Tibial nerve (tissue), 4 donors: ENCODE measurements around the gene ZCCHC7. TPM values are rescaled to one million over a fixed set of nuclear protein-coding genes. Genes with fewer than 3 reads are reported as not detected.

Source experiments
- DNase-seq, 2 donors: peaks; one replicate each; pipeline ENCODE4 v3.0.0-alpha.2; 2019; ENCODE audit warnings: low spot score in 2 of 2
- H3K27ac ChIP-seq, 4 donors: fragments of 200-600 bp; sonication (generic) in 3 of 4; one replicate each; pipeline ENCODE4 v1.5.1; 2017 to 2019; ENCODE audit warnings: mild to moderate bottlenecking in 1 of 4
- H3K27me3 ChIP-seq, 2 donors: fragments of 200-600 bp; sonication (generic) in 1 of 2; one replicate each; pipeline versions ENCODE4 v1.5.1 to v1.6.0; 2017 to 2019
- H3K36me3 ChIP-seq, 3 donors: fragments of 200-600 bp; sonication (generic); one replicate each; pipeline ENCODE4 v1.5.1; 2018 to 2019
- H3K4me1 ChIP-seq, 4 donors: fragments of 200-600 bp; sonication (generic) in 3 of 4; one replicate each; pipeline ENCODE4 v1.5.1; 2017 to 2019
- H3K4me3 ChIP-seq, 4 donors: fragments of 200-600 bp; sonication (generic) in 3 of 4; one replicate each; pipeline ENCODE4 v1.5.1; 2017 to 2019; ENCODE audit warnings: mild to moderate bottlenecking in 1 of 4, moderate library complexity in 1 of 4
- H3K9me3 ChIP-seq, 4 donors: fragments of 200-600 bp; sonication (generic) in 3 of 4; one replicate each; pipeline ENCODE4 v1.5.1; 2017 to 2019
- EP300 ChIP-seq, 2 donors: sonication (generic); formaldehyde crosslinking; IDR thresholded peaks; one replicate each; pipeline ENCODE4 v1.6.1; 2017; ENCODE audit warnings: antibody characterized with exemption in 2 of 2, mild to moderate bottlenecking in 1 of 2
- POLR2A ChIP-seq, 2 donors: fragments of 450-650 bp; IDR thresholded peaks; one replicate each; pipeline ENCODE4 v1.6.1; 2017; ENCODE audit warnings: antibody characterized with exemption in 2 of 2, mild to moderate bottlenecking in 2 of 2, moderate library complexity in 2 of 2
- WGBS, 2 donors: methylation state at CpG; one replicate each; pipeline ENCODE4 v1.1.5; 2018; 5-methylcytosine and 5-hydroxymethylcytosine counted together
- total RNA-seq, 4 donors: library from RNA; depleted of rRNA; stranded (reverse); fragments of >200 nt; gene quantifications; one replicate each; pipeline ENCODE4 v1.1.0, GENCODE V29; 2016
- TF ChIP-seq, protein P1 (sequence below), 5 experiments: fragments of 200-600 bp in 3 of 5; fragments of 450-650 bp in 2 of 5; sonication (generic) in 3 of 5; IDR thresholded peaks; one replicate each; pipeline ENCODE4 v1.5.1; 2016 to 2019; ENCODE audit warnings: antibody characterized with exemption in 5 of 5, mild to moderate bottlenecking in 3 of 5, moderate library complexity in 2 of 5

ZCCHC7 gene
- total RNA-seq, 4 donors from 2014 or later = 11.8 to 24.7 (median 18.3) TPM

DNA sequence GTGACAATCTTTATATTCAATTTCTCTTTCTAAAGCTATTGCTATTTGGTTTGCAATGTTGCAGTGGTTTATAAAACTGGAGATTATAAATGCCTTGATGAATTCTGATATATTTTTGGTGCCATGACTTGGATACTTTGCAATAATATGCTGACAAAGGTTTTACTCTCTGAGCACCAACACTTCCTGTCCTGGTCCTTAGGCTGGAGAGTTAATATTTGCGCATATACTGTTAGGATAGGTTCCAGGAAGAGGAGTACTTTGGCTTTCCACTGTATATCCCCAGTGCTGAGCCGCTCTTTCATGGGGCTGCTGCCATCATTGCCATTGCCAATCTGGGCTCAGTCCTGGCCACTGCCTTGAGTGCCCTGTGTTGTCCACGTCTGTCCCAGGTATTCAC, 139.6 kb downstream of the ZCCHC7 start:
- Histone ChIP-seq H3K27ac (no peak overlapping the region), H3K9me3 (no peaks in the 10 kb centered on the region), H3K27me3 (no peaks in the 10 kb centered on the region), H3K4me3 (no peak overlapping the region), H3K4me1 (no peaks in the 10 kb centered on the region), H3K36me3 (no peaks in the 10 kb centered on the region)
- no peak for DNase-seq
- WGBS, 2 donors = 96 to 100% methylated on average over 3 of the region's 3 CpGs
- no peak for TF ChIP-seq POLR2A (IDR thresholded peaks at IDR 0.05)
- no peak for TF ChIP-seq EP300 (IDR thresholded peaks at IDR 0.05)
- TF ChIP-seq, protein P1, sequence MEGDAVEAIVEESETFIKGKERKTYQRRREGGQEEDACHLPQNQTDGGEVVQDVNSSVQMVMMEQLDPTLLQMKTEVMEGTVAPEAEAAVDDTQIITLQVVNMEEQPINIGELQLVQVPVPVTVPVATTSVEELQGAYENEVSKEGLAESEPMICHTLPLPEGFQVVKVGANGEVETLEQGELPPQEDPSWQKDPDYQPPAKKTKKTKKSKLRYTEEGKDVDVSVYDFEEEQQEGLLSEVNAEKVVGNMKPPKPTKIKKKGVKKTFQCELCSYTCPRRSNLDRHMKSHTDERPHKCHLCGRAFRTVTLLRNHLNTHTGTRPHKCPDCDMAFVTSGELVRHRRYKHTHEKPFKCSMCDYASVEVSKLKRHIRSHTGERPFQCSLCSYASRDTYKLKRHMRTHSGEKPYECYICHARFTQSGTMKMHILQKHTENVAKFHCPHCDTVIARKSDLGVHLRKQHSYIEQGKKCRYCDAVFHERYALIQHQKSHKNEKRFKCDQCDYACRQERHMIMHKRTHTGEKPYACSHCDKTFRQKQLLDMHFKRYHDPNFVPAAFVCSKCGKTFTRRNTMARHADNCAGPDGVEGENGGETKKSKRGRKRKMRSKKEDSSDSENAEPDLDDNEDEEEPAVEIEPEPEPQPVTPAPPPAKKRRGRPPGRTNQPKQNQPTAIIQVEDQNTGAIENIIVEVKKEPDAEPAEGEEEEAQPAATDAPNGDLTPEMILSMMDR (IDR thresholded peaks at IDR 0.05) = no peak

DNA sequence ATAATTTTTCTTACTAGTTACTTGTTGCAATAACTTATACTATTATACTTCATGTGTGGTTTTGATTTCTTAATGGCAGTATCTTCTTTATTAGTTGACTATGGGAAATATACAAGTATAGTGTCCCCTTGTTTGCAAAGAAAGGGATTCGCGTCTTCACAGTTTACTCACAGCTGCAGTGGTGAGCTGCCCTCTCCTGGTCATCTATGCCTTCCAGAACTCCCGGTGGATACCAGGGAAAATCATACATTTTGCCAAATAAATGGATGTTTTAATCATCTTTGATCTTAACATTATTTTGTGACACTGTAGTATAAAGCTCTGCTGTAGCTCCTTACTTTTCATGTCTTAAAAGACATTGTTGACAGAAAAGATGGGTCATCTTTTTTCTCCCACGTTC, 142.0 kb downstream of the ZCCHC7 start:
- H3K36me3 ChIP-seq = no peaks in the 10 kb centered on the region
- no peaks in the 10 kb centered on the region for H3K27me3 ChIP-seq
- 54 to 68% methylated on average over 4 of the region's 4 CpGs for WGBS, 2 donors
- no peak overlapping the region for H3K4me3 ChIP-seq
- H3K4me1 ChIP-seq = no peaks in the 10 kb centered on the region
- no peak for TF ChIP-seq EP300 (IDR thresholded peaks at IDR 0.05)
- TF ChIP-seq, protein P1 (IDR thresholded peaks at IDR 0.05) = peak in 3 of 5 experiments; percentile 11 to 16 (median 12)
- no peak for TF ChIP-seq POLR2A (IDR thresholded peaks at IDR 0.05)
- H3K27ac ChIP-seq = no peak overlapping the region
- no peaks in the 10 kb centered on the region for H3K9me3 ChIP-seq
- no peak for DNase-seq

DNA sequence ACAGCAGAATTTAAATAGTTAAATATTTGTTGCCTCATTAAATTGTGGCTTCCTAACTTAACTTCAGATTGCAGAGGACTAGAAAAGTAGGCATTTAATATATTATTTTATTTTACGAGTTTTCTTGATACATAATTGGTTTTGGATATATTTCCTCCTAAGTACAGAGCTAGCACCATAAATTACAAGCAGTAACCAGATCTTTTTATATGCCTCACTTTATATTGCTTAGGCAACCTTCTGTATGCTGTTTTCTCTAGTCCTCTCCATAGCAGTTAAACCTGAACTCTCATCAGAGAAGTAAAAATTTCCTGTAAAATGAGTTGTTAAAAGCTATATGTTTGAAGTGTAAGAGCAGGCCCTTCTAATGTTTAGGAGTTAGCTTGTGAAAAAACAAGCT, 144.2 kb downstream of the ZCCHC7 start:
- no peak for TF ChIP-seq EP300 (IDR thresholded peaks at IDR 0.05)
- TF ChIP-seq, protein P1 (IDR thresholded peaks at IDR 0.05) = no peak
- no peak for TF ChIP-seq POLR2A (IDR thresholded peaks at IDR 0.05)
- no peak for DNase-seq
- H3K4me1 ChIP-seq = no peaks in the 10 kb centered on the region
- H3K9me3 ChIP-seq = no peaks in the 10 kb centered on the region
- H3K36me3 ChIP-seq = no peaks in the 10 kb centered on the region
- H3K27me3 ChIP-seq = no peaks in the 10 kb centered on the region
- H3K4me3 ChIP-seq = no peak overlapping the region
- H3K27ac ChIP-seq = no peak overlapping the region
- WGBS, 2 donors = 80 to 88% methylated on average over 1 of the region's 1 CpG

DNA sequence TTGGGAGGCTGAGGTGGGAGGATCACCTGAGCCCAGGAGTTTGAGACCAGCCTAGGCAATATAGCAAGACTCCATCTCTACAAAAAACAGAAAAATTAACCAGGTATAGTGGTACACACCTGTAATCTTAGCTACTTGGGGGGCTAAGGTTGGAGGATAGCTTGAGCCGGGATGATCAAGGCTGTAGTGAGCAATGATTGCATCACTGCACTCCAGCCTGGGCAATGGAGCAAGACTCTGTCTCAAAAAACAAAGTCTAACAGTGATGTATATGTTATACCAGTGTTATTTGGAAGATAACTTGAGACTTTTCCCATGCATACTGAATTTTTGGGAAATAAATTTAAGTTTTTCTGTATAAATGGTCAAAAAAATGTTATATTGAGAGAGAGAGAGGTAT, 146.3 kb downstream of the ZCCHC7 start:
- WGBS, 2 donors = 100% methylated on average over 1 of the region's 1 CpG
- TF ChIP-seq, protein P1 (IDR thresholded peaks at IDR 0.05) = no peak
- no peak for TF ChIP-seq POLR2A (IDR thresholded peaks at IDR 0.05)
- no peak for TF ChIP-seq EP300 (IDR thresholded peaks at IDR 0.05)
- Histone ChIP-seq H3K27ac (no peak overlapping the region), H3K36me3 (no peaks in the 10 kb centered on the region), H3K4me3 (no peak overlapping the region), H3K27me3 (no peaks in the 10 kb centered on the region), H3K4me1 (no peaks in the 10 kb centered on the region), H3K9me3 (no peaks in the 10 kb centered on the region)
- no peak for DNase-seq

DNA sequence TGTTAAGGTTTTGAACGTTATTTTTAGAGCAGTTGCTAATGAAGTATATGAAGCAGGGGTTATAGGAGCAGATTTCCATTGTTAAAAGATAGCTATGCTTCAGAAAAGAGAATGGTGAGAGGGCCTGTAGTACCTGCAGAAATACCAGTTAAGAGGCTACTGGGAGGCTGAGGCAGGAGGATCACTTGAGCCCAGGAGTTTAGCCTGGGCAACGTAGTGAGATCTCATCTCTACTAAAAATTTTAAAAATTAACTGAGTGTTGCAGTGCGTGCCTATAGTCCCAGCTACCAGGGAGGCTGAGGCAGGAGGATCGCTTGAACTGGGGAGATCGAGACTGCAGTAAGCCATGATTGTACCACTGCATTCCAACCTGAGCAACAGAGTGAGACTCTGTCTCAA, 148.8 kb downstream of the ZCCHC7 start:
- no peak for DNase-seq
- Histone ChIP-seq H3K27ac (no peak overlapping the region), H3K36me3 (peaks cover 0 to 13% (median 0%) of the 10 kb centered on the region in 3 donors), H3K27me3 (no peaks in the 10 kb centered on the region), H3K4me3 (no peak overlapping the region), H3K4me1 (no peaks in the 10 kb centered on the region), H3K9me3 (peaks cover 0 to 11% (median 0%) of the 10 kb centered on the region in 4 donors)
- 95% methylated on average over 5 of the region's 5 CpGs for WGBS, 2 donors
- TF ChIP-seq EP300 (IDR thresholded peaks at IDR 0.05) (no peak), POLR2A (IDR thresholded peaks at IDR 0.05) (no peak)
- TF ChIP-seq, protein P1 (IDR thresholded peaks at IDR 0.05) = no peak
